HepG2 (cell line): Measurements from ENCODE around the gene KBTBD13. TPM values are rescaled to one million over a fixed set of nuclear protein-coding genes. Genes with fewer than 3 reads are reported as not detected.

Experiments
- HMGXB3 ChIP-seq: sonication (generic); formaldehyde crosslinking; IDR thresholded peaks from 2 replicates; pipeline ENCODE4 v1.4.0; 2020; ENCODE audit warnings: missing genetic modification reagents, borderline replicate concordance
- MIXL1 ChIP-seq: IDR thresholded peaks from 2 replicates; pipeline ENCODE4 v1.6.1; 2016
- PPARG ChIP-seq: conservative IDR thresholded peaks from 2 replicates; pipeline ENCODE4 v1.6.1; 2016; ENCODE audit warnings: missing biosample characterization, missing genetic modification reagents
- RFX1 ChIP-seq: fragments of 450-650 bp; IDR thresholded peaks from 2 replicates; pipeline ENCODE4 v1.6.1; 2017
- TOPORS ChIP-seq: sonication (generic); formaldehyde crosslinking; IDR thresholded peaks from 2 replicates; pipeline ENCODE4 v1.8.0; 2023; ENCODE audit warnings: mild to moderate bottlenecking, missing genetic modification reagents
- ZNF598 ChIP-seq: sonication (generic); formaldehyde crosslinking; IDR thresholded peaks from 2 replicates; pipeline ENCODE4 v1.5.1; 2020; ENCODE audit warnings: mild to moderate bottlenecking, missing genetic modification reagents, borderline replicate concordance
- ZNF644 ChIP-seq: IDR thresholded peaks from 2 replicates; pipeline ENCODE4 v1.6.1; 2016; ENCODE audit warnings: low read depth
- ZZZ3 ChIP-seq: sonication (generic); formaldehyde crosslinking; IDR thresholded peaks from 2 replicates; pipeline ENCODE4 v1.4.0; 2020; ENCODE audit warnings: missing genetic modification reagents, mild to moderate bottlenecking, borderline replicate concordance
- polyA plus RNA-seq, 8 experiments: library from polyadenylated mRNA; depleted of rRNA in 3 of 8; stranded (reverse) in 7 of 8; unstranded in 1 of 8; fragments of >200 nt; fragmentation: Illumina TruSeq in 4 of 8; extraction: Trizol in 4 of 8; gene quantifications; 2 replicates each; pipeline versions ENCODE4 v1.2.1 to v1.2.3, GENCODE V29; 2011 to 2016; ENCODE audit warnings: low read depth in 4 of 8, missing spikeins in 1 of 8, mixed read lengths in 1 of 8; ENCODE audit not compliant: insufficient read depth in 1 of 8
- total RNA-seq, 5 experiments: library from RNA; depleted of rRNA; stranded (reverse); fragments of >200 nt; fragmentation: Illumina TruSeq; extraction: Trizol; gene quantifications; 2 replicates each; pipeline ENCODE4 v1.2.3, GENCODE V29; 2016; ENCODE audit warnings: low read depth in 1 of 5
- TF ChIP-seq, protein P1 (sequence below): sonication (generic); formaldehyde crosslinking; IDR thresholded peaks from 2 replicates; pipeline ENCODE4 v1.4.0; 2020; ENCODE audit warnings: missing genetic modification reagents
- TF ChIP-seq, protein P2 (sequence below): sonication (generic); formaldehyde crosslinking; IDR thresholded peaks from 2 replicates; pipeline ENCODE4 v1.5.1; 2020; ENCODE audit warnings: mild to moderate bottlenecking, missing genetic modification reagents, borderline replicate concordance
- TF ChIP-seq, protein P3 (sequence below): sonication (generic); formaldehyde crosslinking; IDR thresholded peaks from 2 replicates; pipeline ENCODE4 v1.8.0; 2022; ENCODE audit warnings: missing genetic modification reagents, low read depth, mild to moderate bottlenecking, borderline replicate concordance
- TF ChIP-seq, protein P4 (sequence below): sonication (generic); formaldehyde crosslinking; IDR thresholded peaks from 2 replicates; pipeline ENCODE4 v1.9.0; 2021; ENCODE audit warnings: mild to moderate bottlenecking, missing genetic modification reagents

Gene KBTBD13
- total and polyA plus RNA-seq, 2 of the 13 experiments (the other 11 are each of a cell fraction or from before 2014, with no cell fraction given) = not detected

DNA sequence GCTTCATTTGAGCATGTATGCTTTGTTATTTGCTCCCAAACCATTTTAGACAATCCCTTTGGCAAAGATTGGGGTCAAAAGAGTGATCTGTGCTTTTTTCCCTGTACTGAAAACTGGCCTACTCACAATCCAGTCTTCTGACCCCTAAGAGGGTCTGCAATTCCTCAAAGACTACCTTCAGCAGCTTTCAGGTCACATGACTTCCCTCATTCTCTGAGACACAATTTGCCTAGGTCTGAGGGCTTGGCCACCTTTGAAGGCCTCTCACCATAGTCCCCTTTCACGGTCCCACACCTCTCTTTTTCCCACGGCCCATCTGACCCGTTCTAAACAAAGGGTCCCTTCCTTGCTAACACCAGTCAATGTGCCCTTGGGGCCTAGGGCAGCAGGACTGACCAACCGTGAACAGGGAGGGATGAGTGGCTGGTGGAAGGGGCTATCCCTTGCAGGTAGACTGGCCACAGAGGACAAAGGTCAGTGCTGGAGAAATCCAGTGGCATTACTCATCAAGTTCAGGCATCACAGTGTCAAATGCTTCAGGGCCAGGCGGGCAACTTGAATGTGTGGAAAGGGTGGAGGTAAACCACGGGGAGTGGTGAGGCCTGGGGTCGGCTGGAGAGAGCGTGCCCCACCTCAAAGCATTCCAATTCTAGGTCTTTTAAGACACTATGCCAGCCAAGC, 19.5 kb upstream of the KBTBD13 start (continued):
- TF ChIP-seq, protein P1, sequence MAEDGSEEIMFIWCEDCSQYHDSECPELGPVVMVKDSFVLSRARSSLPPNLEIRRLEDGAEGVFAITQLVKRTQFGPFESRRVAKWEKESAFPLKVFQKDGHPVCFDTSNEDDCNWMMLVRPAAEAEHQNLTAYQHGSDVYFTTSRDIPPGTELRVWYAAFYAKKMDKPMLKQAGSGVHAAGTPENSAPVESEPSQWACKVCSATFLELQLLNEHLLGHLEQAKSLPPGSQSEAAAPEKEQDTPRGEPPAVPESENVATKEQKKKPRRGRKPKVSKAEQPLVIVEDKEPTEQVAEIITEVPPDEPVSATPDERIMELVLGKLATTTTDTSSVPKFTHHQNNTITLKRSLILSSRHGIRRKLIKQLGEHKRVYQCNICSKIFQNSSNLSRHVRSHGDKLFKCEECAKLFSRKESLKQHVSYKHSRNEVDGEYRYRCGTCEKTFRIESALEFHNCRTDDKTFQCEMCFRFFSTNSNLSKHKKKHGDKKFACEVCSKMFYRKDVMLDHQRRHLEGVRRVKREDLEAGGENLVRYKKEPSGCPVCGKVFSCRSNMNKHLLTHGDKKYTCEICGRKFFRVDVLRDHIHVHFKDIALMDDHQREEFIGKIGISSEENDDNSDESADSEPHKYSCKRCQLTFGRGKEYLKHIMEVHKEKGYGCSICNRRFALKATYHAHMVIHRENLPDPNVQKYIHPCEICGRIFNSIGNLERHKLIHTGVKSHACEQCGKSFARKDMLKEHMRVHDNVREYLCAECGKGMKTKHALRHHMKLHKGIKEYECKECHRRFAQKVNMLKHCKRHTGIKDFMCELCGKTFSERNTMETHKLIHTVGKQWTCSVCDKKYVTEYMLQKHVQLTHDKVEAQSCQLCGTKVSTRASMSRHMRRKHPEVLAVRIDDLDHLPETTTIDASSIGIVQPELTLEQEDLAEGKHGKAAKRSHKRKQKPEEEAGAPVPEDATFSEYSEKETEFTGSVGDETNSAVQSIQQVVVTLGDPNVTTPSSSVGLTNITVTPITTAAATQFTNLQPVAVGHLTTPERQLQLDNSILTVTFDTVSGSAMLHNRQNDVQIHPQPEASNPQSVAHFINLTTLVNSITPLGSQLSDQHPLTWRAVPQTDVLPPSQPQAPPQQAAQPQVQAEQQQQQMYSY (CRISPR knock-in tag) = peak; percentile 88
- TF ChIP-seq MIXL1 (CRISPR knock-in tag) (peak; percentile 35; the same call in 1 of the 2 replicates), ZZZ3 (no peak), RFX1 (no peak), ZNF598 (CRISPR knock-in tag) (no peak), ZNF644 (CRISPR knock-in tag) (peak; percentile 95), TOPORS (CRISPR knock-in tag) (no peak), HMGXB3 (peak; percentile 67), PPARG (CRISPR knock-in tag) (peak; percentile 12; the same call in 1 of the 2 replicates)
- TF ChIP-seq, protein P2, sequence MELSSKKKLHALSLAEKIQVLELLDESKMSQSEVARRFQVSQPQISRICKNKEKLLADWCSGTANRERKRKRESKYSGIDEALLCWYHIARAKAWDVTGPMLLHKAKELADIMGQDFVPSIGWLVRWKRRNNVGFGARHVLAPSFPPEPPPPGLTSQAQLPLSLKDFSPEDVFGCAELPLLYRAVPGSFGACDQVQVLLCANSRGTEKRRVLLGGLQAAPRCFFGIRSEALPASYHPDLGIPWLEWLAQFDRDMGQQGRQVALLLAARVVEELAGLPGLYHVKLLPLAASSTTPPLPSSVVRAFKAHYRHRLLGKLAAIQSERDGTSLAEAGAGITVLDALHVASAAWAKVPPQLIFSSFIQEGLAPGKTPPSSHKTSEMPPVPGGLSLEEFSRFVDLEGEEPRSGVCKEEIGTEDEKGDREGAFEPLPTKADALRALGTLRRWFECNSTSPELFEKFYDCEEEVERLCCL = no peak
- TF ChIP-seq, protein P3, sequence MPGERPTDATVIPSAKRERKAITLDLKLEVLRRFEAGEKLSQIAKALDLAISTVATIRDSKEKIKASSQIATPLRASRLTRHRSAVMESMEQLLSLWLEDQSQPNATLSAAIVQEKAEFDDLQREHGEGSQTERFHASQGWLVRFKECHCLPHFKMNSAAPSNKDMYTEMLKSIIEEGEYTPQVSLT = no peak
- TF ChIP-seq, protein P4, sequence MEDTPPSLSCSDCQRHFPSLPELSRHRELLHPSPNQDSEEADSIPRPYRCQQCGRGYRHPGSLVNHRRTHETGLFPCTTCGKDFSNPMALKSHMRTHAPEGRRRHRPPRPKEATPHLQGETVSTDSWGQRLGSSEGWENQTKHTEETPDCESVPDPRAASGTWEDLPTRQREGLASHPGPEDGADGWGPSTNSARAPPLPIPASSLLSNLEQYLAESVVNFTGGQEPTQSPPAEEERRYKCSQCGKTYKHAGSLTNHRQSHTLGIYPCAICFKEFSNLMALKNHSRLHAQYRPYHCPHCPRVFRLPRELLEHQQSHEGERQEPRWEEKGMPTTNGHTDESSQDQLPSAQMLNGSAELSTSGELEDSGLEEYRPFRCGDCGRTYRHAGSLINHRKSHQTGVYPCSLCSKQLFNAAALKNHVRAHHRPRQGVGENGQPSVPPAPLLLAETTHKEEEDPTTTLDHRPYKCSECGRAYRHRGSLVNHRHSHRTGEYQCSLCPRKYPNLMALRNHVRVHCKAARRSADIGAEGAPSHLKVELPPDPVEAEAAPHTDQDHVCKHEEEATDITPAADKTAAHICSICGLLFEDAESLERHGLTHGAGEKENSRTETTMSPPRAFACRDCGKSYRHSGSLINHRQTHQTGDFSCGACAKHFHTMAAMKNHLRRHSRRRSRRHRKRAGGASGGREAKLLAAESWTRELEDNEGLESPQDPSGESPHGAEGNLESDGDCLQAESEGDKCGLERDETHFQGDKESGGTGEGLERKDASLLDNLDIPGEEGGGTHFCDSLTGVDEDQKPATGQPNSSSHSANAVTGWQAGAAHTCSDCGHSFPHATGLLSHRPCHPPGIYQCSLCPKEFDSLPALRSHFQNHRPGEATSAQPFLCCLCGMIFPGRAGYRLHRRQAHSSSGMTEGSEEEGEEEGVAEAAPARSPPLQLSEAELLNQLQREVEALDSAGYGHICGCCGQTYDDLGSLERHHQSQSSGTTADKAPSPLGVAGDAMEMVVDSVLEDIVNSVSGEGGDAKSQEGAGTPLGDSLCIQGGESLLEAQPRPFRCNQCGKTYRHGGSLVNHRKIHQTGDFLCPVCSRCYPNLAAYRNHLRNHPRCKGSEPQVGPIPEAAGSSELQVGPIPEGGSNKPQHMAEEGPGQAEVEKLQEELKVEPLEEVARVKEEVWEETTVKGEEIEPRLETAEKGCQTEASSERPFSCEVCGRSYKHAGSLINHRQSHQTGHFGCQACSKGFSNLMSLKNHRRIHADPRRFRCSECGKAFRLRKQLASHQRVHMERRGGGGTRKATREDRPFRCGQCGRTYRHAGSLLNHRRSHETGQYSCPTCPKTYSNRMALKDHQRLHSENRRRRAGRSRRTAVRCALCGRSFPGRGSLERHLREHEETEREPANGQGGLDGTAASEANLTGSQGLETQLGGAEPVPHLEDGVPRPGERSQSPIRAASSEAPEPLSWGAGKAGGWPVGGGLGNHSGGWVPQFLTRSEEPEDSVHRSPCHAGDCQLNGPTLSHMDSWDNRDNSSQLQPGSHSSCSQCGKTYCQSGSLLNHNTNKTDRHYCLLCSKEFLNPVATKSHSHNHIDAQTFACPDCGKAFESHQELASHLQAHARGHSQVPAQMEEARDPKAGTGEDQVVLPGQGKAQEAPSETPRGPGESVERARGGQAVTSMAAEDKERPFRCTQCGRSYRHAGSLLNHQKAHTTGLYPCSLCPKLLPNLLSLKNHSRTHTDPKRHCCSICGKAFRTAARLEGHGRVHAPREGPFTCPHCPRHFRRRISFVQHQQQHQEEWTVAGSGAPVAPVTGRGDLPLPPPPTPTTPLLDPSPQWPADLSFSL (CRISPR knock-in tag) = no peak
